BLaER1 treated with 17β-estradiol and CSF1 and Interleukin-3, amounts not matched to agents 10 nM and 100 nM (cell line): ENCODE results near the gene EPN1.

Experiments used
- H3K27ac ChIP-seq, 11 experiments: shearing (Covaris generic); formaldehyde crosslinking; 2 replicates each; pipeline ENCODE4 v1.8.1; 2022
- H3K27me3 ChIP-seq, 11 experiments: shearing (Covaris generic); formaldehyde crosslinking; 2 replicates each; pipeline ENCODE4 v1.8.1; 2022
- H3K36me3 ChIP-seq, 11 experiments: shearing (Covaris generic); formaldehyde crosslinking; 2 replicates each; pipeline ENCODE4 v1.8.1; 2022
- H3K4me1 ChIP-seq, 10 experiments: shearing (Covaris generic); formaldehyde crosslinking; 2 replicates each; pipeline ENCODE4 v1.8.1; 2022
- H3K4me2 ChIP-seq, 11 experiments: shearing (Covaris generic); formaldehyde crosslinking; 2 replicates each; pipeline ENCODE4 v1.8.1; 2022
- H3K4me3 ChIP-seq, 10 experiments: shearing (Covaris generic); formaldehyde crosslinking; 2 replicates each; pipeline ENCODE4 v1.8.1; 2022
- H3K9ac ChIP-seq, 11 experiments: shearing (Covaris generic); formaldehyde crosslinking; 2 replicates each; pipeline ENCODE4 v1.8.1; 2022
- H3K9me3 ChIP-seq, 11 experiments: shearing (Covaris generic); formaldehyde crosslinking; replicated peaks in 1 of 11; 2 replicates each; pipeline ENCODE4 v1.8.1; 2022
- H4K20me1 ChIP-seq, 11 experiments: shearing (Covaris generic); formaldehyde crosslinking; 2 replicates each; pipeline ENCODE4 v1.8.1; 2022
- Cebpa-rat ChIP-seq, 11 experiments: shearing (Covaris generic); IDR thresholded peaks; 2 replicates each; pipeline ENCODE4 v1.8.1; 2022

Gene EPN1

DNA sequence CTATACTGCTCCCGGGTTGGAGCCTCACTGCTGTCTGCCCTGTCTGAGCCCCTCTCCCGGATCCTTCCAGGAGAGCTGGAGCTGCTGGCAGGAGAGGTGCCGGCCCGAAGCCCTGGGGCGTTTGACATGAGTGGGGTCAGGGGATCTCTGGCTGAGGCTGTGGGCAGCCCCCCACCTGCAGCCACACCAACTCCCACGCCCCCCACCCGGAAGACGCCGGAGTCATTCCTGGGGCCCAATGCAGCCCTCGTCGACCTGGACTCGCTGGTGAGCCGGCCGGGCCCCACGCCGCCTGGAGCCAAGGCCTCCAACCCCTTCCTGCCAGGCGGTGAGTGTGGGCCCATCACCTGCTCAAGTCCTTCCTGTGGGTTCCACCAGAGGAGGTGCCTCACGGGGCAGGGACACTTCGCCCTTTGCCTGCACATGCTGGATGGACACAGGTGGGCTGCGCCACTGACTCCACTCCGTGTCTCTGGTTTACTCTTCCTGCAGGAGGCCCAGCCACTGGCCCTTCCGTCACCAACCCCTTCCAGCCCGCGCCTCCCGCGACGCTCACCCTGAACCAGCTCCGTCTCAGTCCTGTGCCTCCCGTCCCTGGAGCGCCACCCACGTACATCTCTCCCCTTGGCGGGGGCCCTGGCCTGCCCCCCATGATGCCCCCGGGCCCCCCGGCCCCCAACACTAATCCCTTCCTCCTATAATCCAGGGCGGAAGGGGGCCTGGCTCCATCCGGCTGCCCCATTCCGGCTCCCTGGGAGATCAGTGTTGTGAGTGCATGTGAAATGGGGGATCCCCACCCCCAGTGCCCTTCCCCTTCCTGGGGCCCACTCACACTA, 19.8 kb downstream of the EPN1 start:
- no peak overlapping the region for H3K9ac ChIP-seq
- H3K27me3 ChIP-seq: no peaks in the 10 kb centered on the region
- peaks cover 0 to 7% (median 5%) of the 10 kb centered on the region in 10 experiments; a peak in 13 of 20 replicates for H3K4me1 ChIP-seq
- peaks cover 85 to 98% (median 94%) of the 10 kb centered on the region in 11 experiments for H3K36me3 ChIP-seq
- H3K27ac ChIP-seq: no peak overlapping the region
- H3K4me2 ChIP-seq: no peak overlapping the region
- no peak for TF ChIP-seq Cebpa-rat (IDR thresholded peaks at IDR 0.05)
- peaks cover 15 to 88% (median 57%) of the 10 kb centered on the region in 11 experiments for H4K20me1 ChIP-seq
- H3K9me3 ChIP-seq: no peaks in the 10 kb centered on the region
- no peak overlapping the region for H3K4me3 ChIP-seq

DNA sequence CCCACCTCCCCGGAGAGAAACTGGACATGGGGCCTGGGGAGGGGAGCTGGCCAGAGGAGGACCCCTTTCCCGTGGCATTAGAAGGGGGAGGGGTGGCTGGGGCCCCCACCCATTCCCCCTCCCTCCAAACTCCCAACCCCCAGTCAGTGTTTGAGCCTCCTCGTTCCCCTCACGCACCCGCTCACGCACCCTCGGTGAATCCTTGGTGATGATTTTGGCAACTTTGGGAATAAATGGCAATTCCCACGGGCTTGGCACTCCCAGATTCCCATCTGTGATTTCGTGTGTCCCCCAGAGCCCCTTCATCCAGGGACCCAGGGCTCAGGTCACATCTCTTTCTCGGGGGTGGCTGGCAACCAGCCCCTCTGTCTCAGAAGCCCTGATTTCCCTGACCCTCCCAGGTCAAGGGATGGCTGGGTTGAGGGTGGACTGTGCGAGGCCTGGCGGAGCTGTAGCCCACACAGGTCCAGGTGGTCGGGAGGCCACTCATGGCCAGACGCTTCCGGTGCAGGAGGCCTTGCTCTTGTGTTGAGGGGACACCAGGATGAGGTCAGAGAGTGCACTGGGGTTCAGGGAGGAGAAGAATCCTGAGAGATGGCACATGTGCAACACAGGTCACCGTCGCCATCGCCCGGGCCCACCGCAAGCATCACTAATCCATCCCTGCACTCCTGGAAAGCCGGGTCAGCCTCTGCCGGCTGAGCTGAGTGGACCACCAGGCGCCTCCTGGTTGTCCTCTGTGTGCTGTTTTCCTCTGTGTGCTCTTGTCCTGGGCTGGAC, 20.7 kb downstream of the EPN1 start:
- Histone ChIP-seq H3K9me3 (no peaks in the 10 kb centered on the region), H3K27ac (no peak overlapping the region), H3K27me3 (no peaks in the 10 kb centered on the region), H3K4me2 (no peak overlapping the region), H3K4me1 (no peaks in the 10 kb centered on the region; a peak in 1 of 20 replicates), H3K36me3 (peaks cover 84 to 98% (median 93%) of the 10 kb centered on the region in 11 experiments), H3K9ac (no peak overlapping the region), H3K4me3 (no peak overlapping the region), H4K20me1 (peaks cover 7 to 80% (median 49%) of the 10 kb centered on the region in 11 experiments; a peak in 21 of 22 replicates)
- no peak for TF ChIP-seq Cebpa-rat (IDR thresholded peaks at IDR 0.05)

DNA sequence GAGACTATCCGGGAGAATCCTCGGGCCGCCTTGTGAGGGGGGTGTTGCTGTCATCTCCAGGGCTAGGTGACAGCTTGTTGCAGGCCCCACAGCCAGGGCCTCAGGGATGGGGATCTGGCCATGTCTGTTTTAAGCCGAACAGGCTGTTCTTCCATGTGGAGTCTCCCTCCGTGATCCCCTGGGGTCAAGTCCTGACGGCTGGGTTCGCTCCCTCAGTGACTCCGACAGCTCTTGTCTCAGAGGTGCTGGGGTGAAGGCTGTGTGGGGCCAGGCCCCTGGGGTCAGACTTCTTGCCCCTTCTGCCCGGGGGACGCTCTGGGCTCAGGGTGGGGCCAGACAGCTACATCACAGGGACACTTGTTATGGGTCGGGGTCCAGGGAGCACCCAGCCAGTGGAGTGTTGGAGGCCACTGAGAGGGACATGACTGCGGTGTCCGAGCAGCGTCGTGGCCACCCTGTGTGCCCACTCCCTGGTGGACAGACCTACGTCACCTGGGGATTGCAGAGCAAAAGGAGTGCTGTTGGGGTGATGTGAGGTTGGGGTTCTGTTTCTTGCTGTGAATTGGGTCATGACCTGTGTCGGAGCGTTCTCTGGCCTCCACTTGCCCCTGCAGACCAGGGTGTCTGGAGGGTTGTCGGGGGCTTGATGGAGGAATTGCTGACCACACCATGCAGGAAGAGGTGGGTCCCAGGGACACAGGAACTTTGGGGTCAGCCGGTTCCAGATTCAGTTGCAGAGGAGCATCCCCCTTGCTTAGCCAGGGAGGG, 21.5 kb downstream of the EPN1 start:
- TF ChIP-seq Cebpa-rat (IDR thresholded peaks at IDR 0.05): no peak
- Histone ChIP-seq H3K27ac (no peak overlapping the region), H3K9me3 (no peaks in the 10 kb centered on the region), H3K36me3 (peaks cover 79 to 93% (median 89%) of the 10 kb centered on the region in 11 experiments), H3K27me3 (no peaks in the 10 kb centered on the region), H3K4me2 (no peak overlapping the region), H3K4me1 (peaks cover 0 to under 1% (median 0%) of the 10 kb centered on the region in 10 experiments; a peak in 1 of 20 replicates), H4K20me1 (peaks cover 0 to 72% (median 41%) of the 10 kb centered on the region in 11 experiments; a peak in 17 of 22 replicates), H3K4me3 (no peak overlapping the region), H3K9ac (no peak overlapping the region)

DNA sequence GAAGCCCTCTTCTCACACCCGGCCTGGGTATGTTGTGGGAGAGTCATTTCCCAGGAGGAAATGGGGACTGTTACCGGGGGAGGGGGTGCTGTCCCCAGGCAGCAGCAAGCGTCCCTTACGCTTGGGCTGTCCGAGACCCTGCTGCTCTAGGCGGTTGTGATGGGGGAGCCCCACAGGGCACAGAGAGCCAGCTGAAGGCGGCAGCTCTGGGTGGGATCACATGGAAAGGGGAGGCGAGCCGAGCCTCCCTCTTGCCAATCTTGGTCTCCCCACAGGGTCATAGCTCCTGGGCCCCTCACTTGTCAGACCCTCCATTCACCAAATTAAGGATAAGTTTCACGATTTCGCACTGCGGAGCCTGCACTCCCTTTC, 22.0 kb downstream of the EPN1 start:
- no peak for TF ChIP-seq Cebpa-rat (IDR thresholded peaks at IDR 0.05)

DNA sequence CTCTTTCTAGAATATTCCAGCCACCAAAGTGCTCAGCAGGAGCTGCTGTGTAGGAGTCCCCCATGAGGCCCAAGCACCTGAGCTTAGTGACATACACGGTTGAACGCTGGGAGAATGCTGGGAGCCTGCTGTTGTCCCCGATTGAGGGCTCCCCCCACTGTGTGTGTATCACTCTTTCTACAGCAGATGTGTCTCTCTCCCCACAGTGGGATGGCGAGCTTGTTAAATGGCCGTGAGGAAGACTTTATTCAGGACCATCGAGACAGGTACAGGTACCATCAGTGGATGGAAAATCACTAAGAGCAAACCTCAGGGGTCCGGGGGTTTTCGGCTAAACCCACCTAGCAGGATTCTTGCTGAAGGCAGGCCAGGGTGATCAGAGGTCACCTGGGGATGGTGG, 22.7 kb downstream of the EPN1 start:
- Histone ChIP-seq H3K4me2 (no peak overlapping the region), H3K36me3 (peaks cover 69 to 84% (median 77%) of the 10 kb centered on the region in 11 experiments), H3K4me3 (no peak overlapping the region), H3K27ac (no peak overlapping the region), H4K20me1 (peaks cover 0 to 69% (median 35%) of the 10 kb centered on the region in 11 experiments; a peak in 14 of 22 replicates), H3K4me1 (peaks cover 0 to 6% (median 0%) of the 10 kb centered on the region in 10 experiments; a peak in 1 of 20 replicates), H3K9ac (no peak overlapping the region), H3K9me3 (no peaks in the 10 kb centered on the region), H3K27me3 (no peaks in the 10 kb centered on the region)
- no peak for TF ChIP-seq Cebpa-rat (IDR thresholded peaks at IDR 0.05)

More for the DNA sequence above, 22.0 kb downstream of the EPN1 start:
- H3K27me3 ChIP-seq: no peaks in the 10 kb centered on the region
- H3K9ac ChIP-seq: no peak overlapping the region
- no peak overlapping the region for H3K27ac ChIP-seq
- no peaks in the 10 kb centered on the region for H3K9me3 ChIP-seq
- H3K4me1 ChIP-seq: peaks cover 0 to 6% (median 0%) of the 10 kb centered on the region in 10 experiments; a peak in 1 of 20 replicates
- H3K4me3 ChIP-seq: no peak overlapping the region
- no peak overlapping the region for H3K4me2 ChIP-seq
- peaks cover 0 to 69% (median 36%) of the 10 kb centered on the region in 11 experiments; a peak in 15 of 22 replicates for H4K20me1 ChIP-seq
- peaks cover 74 to 88% (median 84%) of the 10 kb centered on the region in 11 experiments for H3K36me3 ChIP-seq

DNA sequence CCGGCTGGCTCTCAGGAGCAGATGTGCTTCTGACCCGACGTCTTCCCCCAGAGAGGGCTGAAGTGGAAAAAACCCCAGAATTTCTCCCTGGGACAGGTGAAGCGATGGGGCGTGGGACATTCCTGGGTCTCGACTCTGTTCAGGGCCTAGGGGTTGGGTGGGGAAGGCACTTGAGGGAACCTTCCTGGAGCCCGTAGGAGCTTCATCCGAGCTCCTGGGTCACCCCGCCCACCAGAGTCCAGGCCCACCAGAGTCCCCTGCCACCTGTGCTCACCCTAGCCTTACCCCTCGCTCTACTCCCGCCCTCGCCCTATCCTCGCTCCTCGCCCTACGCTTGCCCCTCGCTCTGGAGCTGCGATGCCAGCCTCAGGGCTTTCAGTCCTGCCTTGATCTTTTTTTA, 23.2 kb downstream of the EPN1 start:
- Histone ChIP-seq H3K4me3 (no peak overlapping the region), H3K36me3 (peaks cover 64 to 84% (median 73%) of the 10 kb centered on the region in 11 experiments), H3K9me3 (no peaks in the 10 kb centered on the region), H3K4me1 (peaks cover 0 to 6% (median 0%) of the 10 kb centered on the region in 10 experiments; a peak in 1 of 20 replicates), H4K20me1 (peaks cover 0 to 68% (median 32%) of the 10 kb centered on the region in 11 experiments; a peak in 14 of 22 replicates), H3K27ac (no peak overlapping the region), H3K4me2 (no peak overlapping the region), H3K9ac (no peak overlapping the region), H3K27me3 (no peaks in the 10 kb centered on the region)
- no peak for TF ChIP-seq Cebpa-rat (IDR thresholded peaks at IDR 0.05)

DNA sequence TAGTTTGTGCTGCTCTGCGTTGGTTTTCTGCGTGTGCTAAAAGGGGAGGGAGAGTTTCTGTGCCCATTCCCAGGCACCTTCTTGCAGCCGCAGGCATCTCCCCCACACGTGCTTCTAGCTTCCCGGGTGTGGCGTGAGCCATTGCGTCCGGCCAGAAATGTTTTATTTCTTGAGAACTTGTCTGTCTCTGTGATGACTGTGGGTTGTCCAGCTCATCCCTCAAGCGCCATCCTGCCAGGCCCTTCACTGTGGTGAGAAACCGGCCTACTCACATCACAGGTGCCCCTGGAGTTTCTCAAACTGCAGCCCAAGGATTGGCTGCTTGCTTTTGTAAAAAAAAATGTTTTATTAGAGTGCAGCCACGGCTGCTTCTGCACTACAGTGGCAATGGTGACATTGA, 24.2 kb downstream of the EPN1 start:
- peaks cover 0 to 6% (median 0%) of the 10 kb centered on the region in 10 experiments; a peak in 1 of 20 replicates for H3K4me1 ChIP-seq
- H3K27ac ChIP-seq: no peak overlapping the region
- peaks cover 57 to 84% (median 72%) of the 10 kb centered on the region in 11 experiments for H3K36me3 ChIP-seq
- H3K9ac ChIP-seq: no peak overlapping the region
- H3K9me3 ChIP-seq: no peaks in the 10 kb centered on the region
- H3K27me3 ChIP-seq: no peaks in the 10 kb centered on the region
- peaks cover 0 to 68% (median 23%) of the 10 kb centered on the region in 11 experiments; a peak in 12 of 22 replicates for H4K20me1 ChIP-seq
- H3K4me3 ChIP-seq: no peak overlapping the region
- no peak overlapping the region for H3K4me2 ChIP-seq
- no peak for TF ChIP-seq Cebpa-rat (IDR thresholded peaks at IDR 0.05)

DNA sequence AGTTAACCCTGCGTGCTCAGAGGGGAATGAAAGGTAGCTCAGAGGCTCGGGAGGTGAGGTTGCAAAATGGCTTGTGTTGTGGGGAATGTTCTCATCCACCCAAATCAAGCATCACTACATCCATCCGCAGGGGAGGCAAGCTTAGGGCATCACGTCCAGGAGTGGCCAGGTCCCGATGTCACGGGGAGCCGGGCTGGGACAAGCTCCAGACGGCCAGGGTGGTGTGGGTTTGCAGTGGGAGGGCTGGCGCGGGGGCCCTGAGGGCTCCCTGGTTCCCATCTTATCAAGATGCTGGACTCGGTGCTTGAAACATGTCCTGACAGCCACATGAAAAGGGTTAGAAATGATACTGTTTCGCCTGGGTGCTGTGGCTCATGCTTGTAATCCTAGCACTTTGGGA, 25.8 kb downstream of the EPN1 start:
- no peak for TF ChIP-seq Cebpa-rat (IDR thresholded peaks at IDR 0.05)
- H3K9me3 ChIP-seq: no peaks in the 10 kb centered on the region
- no peak overlapping the region for H3K4me2 ChIP-seq
- H3K4me3 ChIP-seq: no peak overlapping the region
- H3K27ac ChIP-seq: no peak overlapping the region
- peaks cover 0 to 67% (median 18%) of the 10 kb centered on the region in 11 experiments; a peak in 11 of 22 replicates for H4K20me1 ChIP-seq
- H3K36me3 ChIP-seq: peaks cover 52 to 81% (median 65%) of the 10 kb centered on the region in 11 experiments
- H3K27me3 ChIP-seq: no peaks in the 10 kb centered on the region
- H3K9ac ChIP-seq: no peak overlapping the region
- peaks cover 0 to 6% (median 0%) of the 10 kb centered on the region in 10 experiments; a peak in 4 of 20 replicates for H3K4me1 ChIP-seq
